Smooth muscle cell of the brain vasculature (primary cell): ENCODE data around the gene DSCAML1.

Experiments
- DNase-seq: peaks from one replicate; pipeline ENCODE4 v3.0.0-alpha.2; 2012; ENCODE audit warnings: low read depth, low spot score

DSCAML1 gene, protein sequence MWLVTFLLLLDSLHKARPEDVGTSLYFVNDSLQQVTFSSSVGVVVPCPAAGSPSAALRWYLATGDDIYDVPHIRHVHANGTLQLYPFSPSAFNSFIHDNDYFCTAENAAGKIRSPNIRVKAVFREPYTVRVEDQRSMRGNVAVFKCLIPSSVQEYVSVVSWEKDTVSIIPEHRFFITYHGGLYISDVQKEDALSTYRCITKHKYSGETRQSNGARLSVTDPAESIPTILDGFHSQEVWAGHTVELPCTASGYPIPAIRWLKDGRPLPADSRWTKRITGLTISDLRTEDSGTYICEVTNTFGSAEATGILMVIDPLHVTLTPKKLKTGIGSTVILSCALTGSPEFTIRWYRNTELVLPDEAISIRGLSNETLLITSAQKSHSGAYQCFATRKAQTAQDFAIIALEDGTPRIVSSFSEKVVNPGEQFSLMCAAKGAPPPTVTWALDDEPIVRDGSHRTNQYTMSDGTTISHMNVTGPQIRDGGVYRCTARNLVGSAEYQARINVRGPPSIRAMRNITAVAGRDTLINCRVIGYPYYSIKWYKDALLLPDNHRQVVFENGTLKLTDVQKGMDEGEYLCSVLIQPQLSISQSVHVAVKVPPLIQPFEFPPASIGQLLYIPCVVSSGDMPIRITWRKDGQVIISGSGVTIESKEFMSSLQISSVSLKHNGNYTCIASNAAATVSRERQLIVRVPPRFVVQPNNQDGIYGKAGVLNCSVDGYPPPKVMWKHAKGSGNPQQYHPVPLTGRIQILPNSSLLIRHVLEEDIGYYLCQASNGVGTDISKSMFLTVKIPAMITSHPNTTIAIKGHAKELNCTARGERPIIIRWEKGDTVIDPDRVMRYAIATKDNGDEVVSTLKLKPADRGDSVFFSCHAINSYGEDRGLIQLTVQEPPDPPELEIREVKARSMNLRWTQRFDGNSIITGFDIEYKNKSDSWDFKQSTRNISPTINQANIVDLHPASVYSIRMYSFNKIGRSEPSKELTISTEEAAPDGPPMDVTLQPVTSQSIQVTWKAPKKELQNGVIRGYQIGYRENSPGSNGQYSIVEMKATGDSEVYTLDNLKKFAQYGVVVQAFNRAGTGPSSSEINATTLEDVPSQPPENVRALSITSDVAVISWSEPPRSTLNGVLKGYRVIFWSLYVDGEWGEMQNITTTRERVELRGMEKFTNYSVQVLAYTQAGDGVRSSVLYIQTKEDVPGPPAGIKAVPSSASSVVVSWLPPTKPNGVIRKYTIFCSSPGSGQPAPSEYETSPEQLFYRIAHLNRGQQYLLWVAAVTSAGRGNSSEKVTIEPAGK (N-terminal part only)

GRCh38 chr11:117796872-117797529, at the start of gene DSCAML1:
Gene DSCAML1, minus strand, starts transcription at chr11:117797216. Its CDS starts 137 bp downstream, at chr11:117797079.
- DNase-seq = no peak

- DNase-seq = peak; percentile 47
Measured at GRCh38 chr11:117843666-117844484, 46.9 kb upstream of the DSCAML1 start.

- DNase-seq = no peak
Measured at GRCh38 chr11:117842131-117842941, 45.3 kb upstream of the DSCAML1 start.

- DNase-seq = no peak
Measured at GRCh38 chr11:117841551-117842031, 44.6 kb upstream of the DSCAML1 start.

- no peak for DNase-seq
Measured at GRCh38 chr11:117840881-117841550, 44.0 kb upstream of the DSCAML1 start.

DNA sequence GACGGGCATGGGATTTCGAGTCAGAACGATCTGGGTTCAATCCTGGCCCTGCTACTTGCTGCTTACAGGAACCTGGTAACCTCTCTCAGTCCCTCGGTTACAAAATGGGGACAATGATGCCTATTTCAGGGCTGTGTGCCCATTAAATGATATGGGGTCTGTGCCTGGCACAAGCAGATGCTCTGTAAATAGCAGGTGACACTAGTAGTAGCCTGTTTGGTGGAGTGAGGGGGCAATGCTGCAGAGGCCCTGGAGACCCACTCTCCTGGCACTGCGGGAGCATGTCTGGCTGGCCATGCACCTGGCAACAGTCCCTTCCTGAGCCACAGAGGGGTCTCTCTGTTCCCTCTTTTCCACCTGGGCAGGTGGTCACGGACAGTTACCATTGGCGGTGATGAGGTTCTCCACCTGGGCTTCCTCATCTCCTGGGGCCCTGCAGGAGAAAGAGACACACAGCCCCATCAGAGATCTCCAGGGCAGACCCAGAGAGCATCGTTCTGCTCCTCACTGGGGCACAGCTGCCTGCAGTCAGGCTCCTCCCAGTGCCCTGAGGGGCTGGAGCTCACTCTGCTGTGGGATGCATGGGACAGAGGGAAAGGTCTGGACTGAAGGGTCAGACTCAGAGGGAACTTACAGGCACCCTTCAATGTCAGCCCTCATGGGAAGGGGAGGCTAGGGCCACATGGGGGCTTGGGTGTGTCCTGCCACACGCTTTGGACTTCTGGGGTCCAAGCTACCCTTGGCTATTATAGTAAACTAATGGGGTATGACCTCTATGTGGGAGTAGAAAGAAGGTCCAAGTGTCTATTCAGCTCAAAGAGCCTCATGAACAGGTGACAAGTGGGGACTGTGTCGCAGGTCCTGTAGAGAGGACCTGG, 43.2 kb upstream of the DSCAML1 start:
- no peak for DNase-seq

DNA sequence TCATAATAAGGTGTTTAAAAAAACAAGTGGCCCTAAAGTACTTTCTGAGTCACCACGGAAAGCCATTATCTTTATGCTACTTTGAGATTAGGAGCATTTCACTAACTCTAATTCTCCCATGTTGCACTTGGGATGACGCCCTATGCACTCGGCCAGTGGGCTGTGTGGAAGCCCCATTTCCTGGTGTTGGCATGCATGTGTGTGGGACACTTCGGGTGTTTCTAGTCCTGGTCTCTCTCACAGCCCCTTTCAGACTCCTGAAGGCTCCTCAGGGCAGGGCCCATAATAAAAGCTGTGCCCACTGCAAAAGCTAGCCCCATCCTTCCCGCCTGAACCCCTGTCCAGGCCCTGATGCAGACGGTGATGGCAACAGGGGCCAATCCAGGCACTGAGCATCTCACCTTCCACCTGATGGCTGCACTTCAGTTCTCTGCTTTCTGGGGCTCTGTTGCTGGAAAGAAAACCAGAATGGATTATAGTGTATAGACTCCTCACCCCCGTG, 42.4 kb upstream of the DSCAML1 start:
- no peak for DNase-seq

- no peak for DNase-seq
Measured at GRCh38 chr11:117838901-117839300, 41.9 kb upstream of the DSCAML1 start.

GRCh38 chr11:117837791-117838190, 40.8 kb upstream of the DSCAML1 start:
- DNase-seq = no peak

- no peak for DNase-seq
Measured at GRCh38 chr11:117837070-117837776, 40.2 kb upstream of the DSCAML1 start.

DNA sequence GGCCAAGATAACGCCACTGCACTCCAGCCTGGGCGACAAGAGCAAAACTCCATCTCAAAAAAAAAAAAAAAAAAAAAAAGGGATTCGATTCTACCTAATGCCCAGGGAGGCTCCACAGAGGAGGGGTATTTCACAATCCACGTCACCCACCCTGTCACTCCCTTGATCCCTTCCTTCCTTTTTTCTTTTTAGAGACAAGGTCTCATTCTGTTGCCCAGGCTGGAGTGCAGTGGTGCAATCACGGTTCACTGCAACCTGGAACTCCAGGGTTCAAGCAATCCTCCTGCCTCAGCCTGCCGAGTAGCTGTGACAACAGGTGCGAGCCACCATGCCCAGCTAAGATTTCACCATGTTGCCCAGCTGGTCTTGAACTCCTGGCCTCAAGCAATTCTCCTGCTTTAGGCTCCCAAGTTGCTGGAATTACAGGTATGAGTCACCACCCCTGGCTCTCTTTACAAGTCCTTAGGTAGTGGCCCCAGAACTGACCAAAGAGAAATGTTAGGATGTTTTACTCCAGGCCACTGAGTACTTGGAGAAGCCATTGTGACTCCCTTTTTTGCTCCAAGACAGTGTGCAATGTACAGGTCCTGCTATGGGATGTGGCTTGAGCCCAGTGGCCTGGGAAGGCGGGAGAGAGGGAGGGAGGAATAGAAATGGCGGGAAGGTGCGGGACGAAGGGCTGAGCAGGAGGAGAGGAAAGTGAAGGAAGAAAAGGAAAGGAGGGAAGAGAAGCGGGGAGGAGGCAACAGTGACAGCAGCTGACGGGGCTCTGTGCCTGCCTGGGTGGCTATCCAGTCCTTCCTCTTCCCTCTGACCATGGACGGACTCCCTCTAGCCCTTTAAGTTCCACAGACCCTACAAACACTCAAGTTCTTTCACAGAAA, 39.3 kb upstream of the DSCAML1 start:
- no peak for DNase-seq

- no peak for DNase-seq
Measured at GRCh38 chr11:117835576-117835975, 38.6 kb upstream of the DSCAML1 start.

DNA sequence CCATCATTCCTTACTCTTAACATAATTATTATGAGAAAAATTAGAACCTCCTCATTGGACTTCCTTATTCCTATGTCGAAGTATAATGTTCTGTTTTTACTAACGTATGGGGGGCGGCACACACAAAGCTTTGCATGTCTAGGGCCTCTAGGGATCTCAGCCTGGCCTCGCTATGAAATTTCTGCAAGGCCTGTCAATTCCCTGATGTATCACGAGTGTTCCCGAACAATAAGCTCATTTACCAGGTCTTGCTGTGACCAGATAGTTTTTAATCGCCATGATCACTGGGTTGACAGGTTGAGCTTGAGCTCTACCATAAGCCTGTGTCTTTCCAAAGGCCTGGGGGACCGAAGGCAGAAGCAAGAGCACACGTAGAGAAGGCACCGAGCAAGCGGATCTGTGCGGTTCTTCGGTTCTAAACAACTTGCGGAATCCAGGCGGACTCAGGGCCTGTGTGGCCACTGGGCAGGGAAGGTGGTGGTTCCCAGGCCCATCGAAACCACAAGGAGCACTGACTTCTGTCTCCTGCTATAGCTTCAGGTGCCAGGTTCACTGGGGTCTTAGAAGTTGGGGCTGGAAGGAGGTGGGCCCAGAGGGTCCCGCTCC, 37.9 kb upstream of the DSCAML1 start:
- no peak for DNase-seq

DNA sequence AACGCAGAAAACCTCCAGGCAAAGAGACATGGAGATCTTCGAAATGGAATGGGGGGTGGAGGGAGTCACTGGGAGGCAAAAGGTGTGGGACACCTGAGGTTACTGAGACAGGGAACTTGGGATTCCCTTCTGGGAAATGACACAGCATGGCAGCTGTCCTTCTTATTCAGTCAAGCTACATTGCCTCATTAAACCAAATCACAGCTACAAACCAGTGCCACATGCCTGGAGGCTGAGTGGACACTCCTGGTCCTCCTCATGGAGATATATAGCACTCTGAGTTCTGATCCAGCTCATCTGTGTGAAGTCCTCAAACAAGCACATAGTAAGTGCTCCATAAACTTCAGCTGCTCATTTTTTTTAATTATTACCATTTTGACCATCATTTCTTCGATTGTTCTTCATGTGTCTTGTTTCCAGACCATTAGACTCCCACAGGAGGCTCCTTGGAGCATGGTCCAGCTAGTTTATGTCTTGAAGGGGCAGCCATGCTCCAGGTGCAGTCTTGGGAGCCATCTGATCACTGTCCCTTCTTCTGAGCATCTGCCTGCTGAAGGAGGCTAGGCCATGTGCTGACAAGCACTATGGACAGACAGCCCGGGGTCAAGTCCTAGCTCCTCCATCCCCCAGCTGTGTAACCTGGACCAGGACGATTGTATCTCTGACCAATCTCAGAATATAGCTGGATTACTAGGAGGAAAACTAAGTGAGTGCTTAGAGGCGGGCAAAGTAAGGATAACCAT, 37.2 kb upstream of the DSCAML1 start:
- DNase-seq = no peak

GRCh38 chr11:117833401-117833891, 36.4 kb upstream of the DSCAML1 start:
- no peak for DNase-seq
